ENCODE results near the gene SDK1.
"Not testable (repeated sequence)": the region's sequence is repeated elsewhere in the genome, so short reads cannot be mapped to it uniquely, and the experiment has no call there.

Gene SDK1

GRCh38 chr7:3548815-3549214 lies 247.8 kb downstream of the SDK1 start:
- no peak for DNase-seq
- in situ Hi-C loops (cut with HindIII; ENCODE audit: low pct_ligation_motif_present, low pct_unique_long_range_greater_than_20kb, low sequenced_read_pairs): no loop called here

DNA sequence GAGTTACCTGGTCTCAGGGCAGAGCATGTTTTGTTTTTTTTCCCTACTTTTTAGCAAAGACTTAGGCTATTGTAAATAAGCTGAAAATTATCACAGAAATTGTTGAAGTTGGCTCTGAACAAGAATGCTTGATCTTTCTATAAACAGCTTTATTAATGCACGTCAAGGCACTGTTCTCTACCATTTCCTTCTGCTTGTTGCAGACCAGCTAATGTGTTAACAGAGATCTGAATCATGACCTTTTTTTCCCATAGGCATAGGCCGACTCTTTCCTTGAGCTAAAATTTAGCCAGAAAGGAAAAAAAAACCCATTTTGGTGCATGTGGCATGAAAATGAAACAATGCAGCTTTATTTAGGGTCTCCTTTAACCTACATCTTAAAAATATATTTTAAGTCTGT lies 248.5 kb downstream of the SDK1 start:
- no peak for DNase-seq
- in situ Hi-C loops (cut with HindIII; ENCODE audit: low pct_ligation_motif_present, low pct_unique_long_range_greater_than_20kb, low sequenced_read_pairs): no loop called here

DNA sequence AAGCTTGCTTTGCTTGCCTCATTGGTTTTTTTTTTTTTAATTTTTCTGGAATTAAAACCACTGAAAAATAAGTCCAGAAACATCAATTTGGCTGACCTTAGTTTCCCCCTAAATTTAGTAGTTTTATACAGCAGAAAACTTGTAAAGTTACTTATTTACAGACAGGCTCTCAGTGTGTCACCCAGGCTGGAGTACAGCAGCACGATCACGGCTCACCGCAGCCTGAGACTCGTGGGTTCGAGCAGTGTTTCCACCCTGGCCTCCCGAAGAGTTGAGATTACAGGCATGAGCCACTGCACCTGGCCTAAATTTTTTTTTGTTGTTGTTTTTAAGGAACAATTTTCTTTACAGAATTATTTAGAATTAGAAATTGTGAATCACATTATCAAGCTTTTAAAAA lies 250.5 kb downstream of the SDK1 start:
- in situ Hi-C loops (cut with HindIII; ENCODE audit: low pct_ligation_motif_present, low pct_unique_long_range_greater_than_20kb, low sequenced_read_pairs): no loop called here
- DNase-seq: peak; percentile 70

DNA sequence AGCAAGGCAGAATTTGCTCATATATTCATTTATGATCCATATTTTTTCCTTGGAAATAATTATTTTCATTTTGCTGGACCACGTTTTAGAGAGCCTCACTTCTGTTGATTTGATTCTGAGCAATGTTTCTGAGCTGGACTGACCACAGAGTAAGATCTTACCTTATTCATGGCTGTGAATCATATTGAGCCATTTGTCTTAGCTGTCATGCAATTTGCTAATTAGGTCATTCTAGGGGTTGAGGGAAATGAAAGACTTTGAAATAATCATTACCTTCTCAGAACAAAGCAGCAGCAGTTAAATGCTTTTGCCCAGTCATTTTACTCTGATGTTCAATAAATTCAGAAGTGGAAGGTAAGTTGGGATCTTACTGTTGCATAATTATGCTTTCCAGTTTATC lies 251.4 kb downstream of the SDK1 start:
- DNase-seq: no peak
- in situ Hi-C loops (cut with HindIII; ENCODE audit: low pct_ligation_motif_present, low pct_unique_long_range_greater_than_20kb, low sequenced_read_pairs): no loop called here

- in situ Hi-C loops (cut with HindIII; ENCODE audit: low pct_ligation_motif_present, low pct_unique_long_range_greater_than_20kb, low sequenced_read_pairs): no loop called here
- DNase-seq: no peak
These were observed 257.3 kb downstream of the SDK1 start for GRCh38 chr7:3558400-3558799.

- DNase-seq: peak; percentile 89
- in situ Hi-C loops (cut with HindIII; ENCODE audit: low pct_ligation_motif_present, low pct_unique_long_range_greater_than_20kb, low sequenced_read_pairs): no loop called here
These were observed 258.2 kb downstream of the SDK1 start for GRCh38 chr7:3559278-3559677.

DNA sequence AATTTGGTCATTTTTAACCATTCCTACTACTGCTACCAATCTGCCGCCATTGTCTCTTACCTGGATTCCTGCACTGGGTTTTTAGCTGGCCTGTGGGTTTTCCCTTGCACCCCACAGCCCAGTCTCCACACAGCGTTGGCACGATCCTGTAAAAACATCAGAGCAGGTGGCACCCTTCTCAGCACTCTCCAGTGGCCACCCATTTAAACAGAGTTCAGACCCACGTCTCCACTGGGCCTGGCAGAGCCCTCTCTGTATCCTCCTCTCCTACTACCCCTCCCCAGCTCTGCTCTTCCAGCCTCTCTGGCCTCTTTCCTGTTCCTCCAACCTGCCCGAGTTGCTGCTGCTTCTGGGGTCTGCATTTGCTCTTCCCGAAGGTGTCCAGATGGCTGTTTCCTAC lies 259.4 kb downstream of the SDK1 start:
- DNase-seq: no peak
- in situ Hi-C loops (cut with HindIII; ENCODE audit: low pct_ligation_motif_present, low pct_unique_long_range_greater_than_20kb, low sequenced_read_pairs): no loop called here

DNA sequence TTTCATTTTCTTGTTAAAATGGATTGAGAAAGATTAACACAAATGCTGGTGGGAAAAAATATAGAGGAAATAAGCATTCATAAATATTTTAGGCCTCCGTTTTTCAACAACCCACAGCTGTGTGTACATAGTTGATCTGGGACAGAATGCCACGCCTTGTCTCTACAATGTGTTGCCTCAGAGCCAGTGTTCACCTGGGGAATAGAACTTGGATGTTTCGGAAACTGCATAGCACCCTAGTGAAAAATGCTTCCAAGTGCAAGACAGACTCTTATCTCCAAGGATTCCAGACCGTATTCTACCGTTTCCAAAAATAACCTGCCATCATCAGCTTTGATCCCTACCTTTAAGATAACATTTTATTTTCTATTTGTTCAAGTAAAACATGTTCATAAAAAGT lies 260.9 kb downstream of the SDK1 start:
- DNase-seq: no peak
- in situ Hi-C loops (cut with HindIII; ENCODE audit: low pct_ligation_motif_present, low pct_unique_long_range_greater_than_20kb, low sequenced_read_pairs): no loop called here

- in situ Hi-C loops (cut with HindIII; ENCODE audit: low pct_ligation_motif_present, low pct_unique_long_range_greater_than_20kb, low sequenced_read_pairs): no loop called here
- no peak for DNase-seq
These were observed 263.2 kb downstream of the SDK1 start for GRCh38 chr7:3564231-3564630.

- in situ Hi-C loops (cut with HindIII; ENCODE audit: low pct_ligation_motif_present, low pct_unique_long_range_greater_than_20kb, low sequenced_read_pairs): no loop called here
- DNase-seq: no peak
These were observed 267.5 kb downstream of the SDK1 start for GRCh38 chr7:3568516-3568915.

GRCh38 chr7:3569643-3570042 lies 268.6 kb downstream of the SDK1 start:
- no peak for DNase-seq

GRCh38 chr7:3573151-3573550 lies 272.1 kb downstream of the SDK1 start:
- no peak for DNase-seq
- in situ Hi-C loops (cut with HindIII; ENCODE audit: low pct_ligation_motif_present, low pct_unique_long_range_greater_than_20kb, low sequenced_read_pairs): no loop called here

More at GRCh38 chr7:3569643-3570042, 268.6 kb downstream of the SDK1 start:
- in situ Hi-C loops (cut with HindIII; ENCODE audit: low pct_ligation_motif_present, low pct_unique_long_range_greater_than_20kb, low sequenced_read_pairs): no loop called here

GRCh38 chr7:3574386-3574785 lies 273.3 kb downstream of the SDK1 start:
- in situ Hi-C loops (cut with HindIII; ENCODE audit: low pct_ligation_motif_present, low pct_unique_long_range_greater_than_20kb, low sequenced_read_pairs): no loop called here
- DNase-seq: no peak

DNA sequence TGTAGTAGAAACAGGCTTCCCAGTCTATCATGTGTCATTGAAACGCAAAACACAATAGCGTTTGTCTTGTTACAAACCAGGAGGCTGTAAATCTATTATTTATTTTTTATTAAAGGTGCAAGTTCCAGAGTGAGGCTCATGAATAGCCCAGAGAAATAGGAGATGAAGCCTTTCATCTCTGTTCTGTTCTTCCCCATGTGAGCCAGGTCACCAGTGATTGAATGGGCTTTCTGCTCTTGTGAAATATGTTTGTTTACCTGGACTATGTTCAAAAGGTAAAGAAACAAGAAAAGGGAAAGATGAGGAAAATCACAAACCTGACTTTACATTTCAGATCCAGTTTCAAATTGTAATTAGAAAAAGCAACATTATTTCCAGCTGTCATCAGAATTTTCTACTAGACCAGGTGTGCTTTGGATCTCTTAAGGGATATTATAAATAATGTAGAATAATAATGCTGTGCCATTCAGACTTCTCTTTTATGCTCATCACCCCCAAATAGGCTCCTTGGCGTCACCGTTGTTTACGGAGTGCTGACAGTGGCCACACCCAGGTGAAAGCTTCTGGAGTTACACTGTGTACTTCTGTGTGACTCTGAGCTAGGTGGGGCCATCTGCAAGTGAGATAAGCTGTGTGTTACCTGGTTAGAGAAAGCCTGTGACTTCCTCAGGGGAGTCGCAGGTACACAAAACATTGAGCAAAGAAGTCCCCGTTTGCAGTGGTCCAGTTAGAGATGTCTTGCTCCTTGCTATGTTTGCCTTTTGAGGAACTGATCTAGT lies 274.9 kb downstream of the SDK1 start:
- DNase-seq: no peak
- in situ Hi-C loops (cut with HindIII; ENCODE audit: low pct_ligation_motif_present, low pct_unique_long_range_greater_than_20kb, low sequenced_read_pairs): no loop called here

DNA sequence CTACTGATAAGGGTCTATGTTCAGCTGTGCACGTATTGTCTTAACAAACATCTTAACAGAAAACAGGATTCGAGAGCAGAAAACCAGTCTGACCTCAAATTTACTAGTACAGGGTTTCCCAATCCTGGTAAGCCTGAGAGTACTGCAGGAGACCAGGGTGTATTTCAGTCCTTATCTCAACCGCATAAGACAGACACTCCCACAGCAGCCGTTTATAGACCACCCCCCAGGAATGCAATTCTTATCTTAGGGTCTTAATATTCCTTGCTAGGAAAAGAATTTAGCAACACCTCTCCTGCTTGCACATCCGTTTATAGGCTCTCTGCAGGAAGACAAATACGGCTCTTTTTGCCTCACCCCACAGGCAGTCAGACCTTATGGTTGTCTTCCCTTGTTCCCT lies 277.3 kb downstream of the SDK1 start:
- in situ Hi-C loops (cut with HindIII; ENCODE audit: low pct_ligation_motif_present, low pct_unique_long_range_greater_than_20kb, low sequenced_read_pairs): no loop called here
- no peak for DNase-seq

DNA sequence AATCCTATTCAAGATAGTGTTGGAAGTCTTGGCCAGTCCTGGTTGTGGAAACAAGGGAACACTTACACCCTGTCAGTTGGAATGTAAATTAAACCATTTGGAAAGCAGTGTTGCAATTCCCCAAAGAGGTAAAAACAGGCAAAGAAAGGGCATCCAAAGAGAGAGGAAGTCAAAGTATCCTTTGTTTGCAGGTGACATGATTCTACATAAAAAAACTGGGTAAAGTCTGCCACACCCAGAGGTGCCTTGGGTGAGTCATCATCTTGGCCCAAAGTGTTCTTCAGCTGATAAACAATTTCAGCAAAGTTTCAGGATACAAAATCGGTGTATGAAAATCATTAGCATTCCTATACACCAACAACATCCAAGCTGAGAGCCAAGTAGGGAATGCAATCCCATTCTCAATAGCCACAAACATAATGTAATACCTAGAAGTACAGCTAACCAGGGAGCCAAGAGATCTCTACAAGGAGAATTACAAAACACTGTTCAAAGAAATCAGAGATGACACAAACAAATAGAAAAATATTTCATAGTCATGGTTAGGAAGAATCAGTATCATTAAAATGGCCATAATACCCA lies 278.7 kb downstream of the SDK1 start:
- in situ Hi-C loops (cut with HindIII; ENCODE audit: low pct_ligation_motif_present, low pct_unique_long_range_greater_than_20kb, low sequenced_read_pairs): no loop called here
- DNase-seq: no peak

GRCh38 chr7:3582145-3582544 lies 281.1 kb downstream of the SDK1 start:
- in situ Hi-C loops (cut with HindIII; ENCODE audit: low pct_ligation_motif_present, low pct_unique_long_range_greater_than_20kb, low sequenced_read_pairs); DNase-seq: not testable (repeated sequence)

DNA sequence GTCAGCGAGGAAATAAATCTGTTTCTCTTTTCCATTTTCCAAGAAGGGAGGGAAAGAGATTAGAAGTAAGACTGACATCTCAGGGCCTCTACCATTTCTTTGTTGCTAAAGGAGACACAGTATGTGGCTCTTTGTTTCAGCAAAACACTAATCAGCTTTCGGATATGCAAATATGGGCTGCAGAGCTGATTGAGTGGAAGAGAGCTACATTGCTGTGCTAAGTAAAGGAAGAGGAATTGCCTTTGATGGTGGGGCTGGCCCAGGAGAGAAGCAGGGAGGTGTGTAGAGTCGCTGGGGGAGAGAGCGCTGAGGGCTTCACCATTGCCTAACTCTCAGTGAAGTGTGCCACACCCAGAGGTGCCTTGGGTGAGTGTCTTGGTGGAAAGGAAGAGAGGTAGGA lies 284.8 kb downstream of the SDK1 start:
- DNase-seq: no peak
- in situ Hi-C loops (cut with HindIII; ENCODE audit: low pct_ligation_motif_present, low pct_unique_long_range_greater_than_20kb, low sequenced_read_pairs): no loop called here

DNA sequence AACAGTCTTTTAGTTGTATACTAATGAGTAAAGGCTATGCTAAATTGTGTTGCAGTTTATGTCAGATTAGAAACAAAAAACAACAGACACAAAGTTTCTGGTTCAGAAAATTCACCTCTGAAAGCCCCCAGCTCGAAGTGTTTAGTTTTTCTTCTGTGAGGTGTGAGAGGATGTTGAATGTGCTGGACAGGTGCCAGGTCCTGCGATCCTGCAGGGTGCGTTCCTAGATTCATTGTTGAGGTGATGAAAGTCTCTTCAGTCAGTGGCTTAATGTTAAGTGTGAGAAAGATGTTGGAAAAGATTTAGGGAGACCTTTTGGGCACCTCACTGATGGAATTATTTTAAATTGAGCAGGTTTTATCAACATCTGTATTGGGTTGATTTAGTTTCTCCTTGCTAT lies 287.3 kb downstream of the SDK1 start:
- no peak for DNase-seq
- in situ Hi-C loops (cut with HindIII; ENCODE audit: low pct_ligation_motif_present, low pct_unique_long_range_greater_than_20kb, low sequenced_read_pairs): no loop called here

DNA sequence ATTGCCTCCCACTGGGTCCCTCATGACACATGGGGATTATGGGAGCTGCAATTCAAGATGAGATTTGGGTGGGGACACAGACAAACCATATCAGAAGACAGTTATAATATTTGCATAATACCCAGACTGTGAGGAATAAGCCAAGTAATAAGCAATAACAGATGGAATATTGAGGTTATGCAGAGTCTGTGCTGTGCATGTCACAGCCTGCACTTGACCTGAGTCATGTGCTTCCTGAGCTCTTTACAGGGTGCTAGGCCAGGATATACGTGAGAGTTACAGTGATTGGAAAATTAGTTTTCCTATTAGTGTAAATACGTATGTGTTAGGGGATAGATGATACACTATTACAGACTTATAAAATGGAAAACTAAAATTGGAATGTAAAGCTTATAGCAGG lies 288.7 kb downstream of the SDK1 start:
- DNase-seq: no peak
- in situ Hi-C loops (cut with HindIII; ENCODE audit: low pct_ligation_motif_present, low pct_unique_long_range_greater_than_20kb, low sequenced_read_pairs): no loop called here

Measured in ACHN (cell line).